GM23338 (cell line): ENCODE results near the gene MTA1.

Source experiments
- EZH2 ChIP-seq: fragments of 200-600 bp; sonication (generic); IDR thresholded peaks from one replicate; pipeline ENCODE4 v1.8.0; 2017; ENCODE audit warnings: antibody characterized with exemption, mild to moderate bottlenecking, low read depth; ENCODE audit not compliant: unreplicated experiment
- POLR2AphosphoS5 ChIP-seq: IDR thresholded peaks from 2 replicates; pipeline ENCODE4 v1.6.1; 2016; ENCODE audit warnings: antibody characterized with exemption, low read depth
- TF ChIP-seq, protein P1 (sequence below), 2 experiments: fragments of 200-600 bp in 1 of 2; sonication (generic) in 1 of 2; conservative IDR thresholded peaks; 2 replicates each; pipeline versions ENCODE4 v1.5.1 to v1.6.1; 2016 to 2017; ENCODE audit warnings: antibody characterized with exemption in 2 of 2, low read depth in 2 of 2, mild to moderate bottlenecking in 2 of 2, moderate library complexity in 1 of 2

- TF ChIP-seq EZH2 (no peak), POLR2AphosphoS5 (no peak)
- TF ChIP-seq, protein P1, sequence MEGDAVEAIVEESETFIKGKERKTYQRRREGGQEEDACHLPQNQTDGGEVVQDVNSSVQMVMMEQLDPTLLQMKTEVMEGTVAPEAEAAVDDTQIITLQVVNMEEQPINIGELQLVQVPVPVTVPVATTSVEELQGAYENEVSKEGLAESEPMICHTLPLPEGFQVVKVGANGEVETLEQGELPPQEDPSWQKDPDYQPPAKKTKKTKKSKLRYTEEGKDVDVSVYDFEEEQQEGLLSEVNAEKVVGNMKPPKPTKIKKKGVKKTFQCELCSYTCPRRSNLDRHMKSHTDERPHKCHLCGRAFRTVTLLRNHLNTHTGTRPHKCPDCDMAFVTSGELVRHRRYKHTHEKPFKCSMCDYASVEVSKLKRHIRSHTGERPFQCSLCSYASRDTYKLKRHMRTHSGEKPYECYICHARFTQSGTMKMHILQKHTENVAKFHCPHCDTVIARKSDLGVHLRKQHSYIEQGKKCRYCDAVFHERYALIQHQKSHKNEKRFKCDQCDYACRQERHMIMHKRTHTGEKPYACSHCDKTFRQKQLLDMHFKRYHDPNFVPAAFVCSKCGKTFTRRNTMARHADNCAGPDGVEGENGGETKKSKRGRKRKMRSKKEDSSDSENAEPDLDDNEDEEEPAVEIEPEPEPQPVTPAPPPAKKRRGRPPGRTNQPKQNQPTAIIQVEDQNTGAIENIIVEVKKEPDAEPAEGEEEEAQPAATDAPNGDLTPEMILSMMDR (conservative IDR thresholded peaks at IDR 0.05; ENCODE audit: low read depth in 2 of 2), result no peak
Observed at GRCh38 chr14:105447651-105448640, 28.3 kb downstream of the MTA1 start.
